ENCODE data around the gene ASRGL1.

GRCh38 chr11:62406034-62406433 is 68.8 kb downstream of the ASRGL1 start:
- TF ChIP-seq ELF4 (IDR thresholded peaks at IDR 0.05) (no peak), TARDBP (IDR thresholded peaks at IDR 0.05) (no peak), ZNF384 (IDR thresholded peaks at IDR 0.05) (no peak), SP1 (IDR thresholded peaks at IDR 0.05) (no peak), PKNOX1 (IDR thresholded peaks at IDR 0.05) (no peak), CTBP1 (IDR thresholded peaks at IDR 0.05; ENCODE audit: borderline replicate concordance) (no peak), FOXK2 (IDR thresholded peaks at IDR 0.05) (no peak)
